ENCODE results near the gene EPN2. TPM values are rescaled to one million over a fixed set of nuclear protein-coding genes. Genes with fewer than 3 reads are reported as not detected.

The EPN2 gene
- total and polyA plus RNA-seq, 7 experiments from 2014 or later, result 3.9 to 11.5 (median 6.4) TPM

DNA sequence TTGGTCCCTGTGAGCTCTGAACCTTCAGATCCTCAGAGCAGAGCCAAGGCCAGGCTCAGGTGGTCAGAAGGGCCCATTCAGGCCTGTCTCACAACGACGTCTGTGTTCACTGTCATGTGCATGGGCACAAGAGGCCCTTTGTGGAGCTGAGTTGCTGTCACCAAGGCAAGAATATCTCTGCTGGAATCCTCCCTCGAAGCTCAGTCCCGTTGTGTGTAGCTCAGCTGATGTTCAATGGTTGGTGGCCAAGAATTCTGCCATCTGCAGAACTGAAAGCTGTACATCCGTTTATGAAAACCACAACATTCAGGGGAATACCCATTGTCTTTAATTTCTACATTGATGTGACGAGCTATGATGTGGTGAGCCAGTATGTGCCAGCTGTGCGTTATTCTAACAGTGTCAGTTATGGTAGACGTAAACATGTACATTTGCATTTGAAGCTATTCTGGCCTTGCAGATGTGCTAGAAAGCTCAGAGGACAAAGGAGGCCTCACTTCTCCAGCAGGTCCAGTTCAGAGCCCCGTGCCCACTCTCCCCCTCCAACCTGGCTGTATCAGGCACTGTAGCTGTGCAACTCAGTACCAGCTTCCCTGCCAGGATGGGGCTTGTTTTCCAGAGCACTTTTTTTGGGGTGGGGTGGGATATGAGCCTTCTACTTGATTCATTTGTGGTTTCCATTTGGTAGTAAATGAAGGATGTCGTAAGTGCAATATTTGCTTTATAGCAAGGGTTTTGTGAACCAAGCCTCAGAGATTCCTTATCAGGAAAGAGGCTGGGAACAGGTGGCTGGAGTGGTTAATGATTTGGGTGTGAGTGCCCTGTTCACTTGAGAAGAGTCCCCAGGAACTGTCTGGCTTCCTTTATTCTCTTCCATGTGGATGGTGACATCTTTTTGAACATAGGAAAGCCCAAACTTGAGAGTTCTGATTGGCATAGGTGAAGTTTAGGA is 69.3 kb downstream of the EPN2 start:
- CTCF ChIA-PET, result interaction anchor here (1.1 kb wide), 1 partner anchor 32 kb away, joined by 3 read pairs; no protein-coding TSS in a partner anchor

DNA sequence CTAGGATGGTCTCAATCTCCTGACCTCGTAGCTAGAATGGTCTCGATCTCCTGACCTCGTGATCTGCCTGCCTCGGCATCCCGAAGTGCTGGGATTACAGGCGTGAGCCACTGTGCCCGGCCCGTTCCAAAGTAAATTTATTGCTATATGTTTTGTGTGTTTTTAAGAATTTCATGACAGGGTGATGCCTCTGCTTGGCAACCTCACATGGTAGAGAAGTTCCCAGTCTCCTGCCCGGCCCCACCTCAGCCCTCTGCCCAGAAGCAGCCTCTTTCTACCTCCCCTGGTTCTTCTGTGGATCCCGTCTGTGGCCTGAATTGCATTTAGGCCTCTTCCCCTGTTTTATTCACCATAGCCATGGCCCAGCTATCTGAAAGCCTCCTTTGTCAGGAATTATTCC is 70.4 kb downstream of the EPN2 start:
- intact Hi-C loops (cut with micrococcal nuclease), result no loop called here
- Mint-ChIP-seq H3K27ac (peak overlapping the region in 1 of 9 donors; percentile 5), H3K4me3 (peak overlapping the region in 4 of 10 donors; percentile 4 to 71 (median 26)), H3K27me3 (peaks cover 23 to 57% (median 43%) of the 10 kb centered on the region in 5 donors), H3K9me3 (no peaks in the 10 kb centered on the region), H3K36me3 (peaks cover 0 to 15% (median 9%) of the 10 kb centered on the region in 5 donors), H3K4me1 (peaks cover 14 to 50% (median 26%) of the 10 kb centered on the region in 7 donors)
- peaks cover 0 to 18% of the 10 kb centered on the region in 2 donors for H3K27me3 ChIP-seq (ENCODE audit: control insufficient read depth in 2 of 2, insufficient read depth in 2 of 2, low read length in 2 of 2)
- POLR2A ChIA-PET, result no interaction called here
- H3K27ac ChIP-seq (ENCODE audit: low read depth, low read length), result no peak overlapping the region
- ATAC-seq (no peak), DNase-seq (no peak)
- H3K4me3 ChIP-seq (ENCODE audit: low read length), result no peak overlapping the region
- no peaks in the 10 kb centered on the region for H3K36me3 ChIP-seq (ENCODE audit: control insufficient read depth in 2 of 3, insufficient read depth in 3 of 3, low read length in 3 of 3)
- no peaks in the 10 kb centered on the region for H3K9me3 ChIP-seq (ENCODE audit: control insufficient read depth in 2 of 3, low read length in 3 of 3)
- H3K4me1 ChIP-seq (ENCODE audit: control insufficient read depth in 2 of 2, insufficient read depth in 2 of 2, low read length in 2 of 2), result peaks cover 15 to 23% of the 10 kb centered on the region in 2 donors
- CTCF ChIA-PET, result no interaction called here

More for the DNA sequence above, 69.3 kb downstream of the EPN2 start:
- H3K27me3 ChIP-seq (ENCODE audit: control insufficient read depth in 2 of 2, insufficient read depth in 2 of 2, low read length in 2 of 2), result peaks cover 0 to 18% of the 10 kb centered on the region in 2 donors
- Mint-ChIP-seq H3K9me3 (no peaks in the 10 kb centered on the region), H3K4me3 (peak overlapping the region in 9 of 10 donors; percentile 34 to 80 (median 57)), H3K4me1 (peaks cover 14 to 42% (median 26%) of the 10 kb centered on the region in 7 donors), H3K36me3 (peaks cover 0 to 7% (median 1%) of the 10 kb centered on the region in 5 donors), H3K27me3 (peaks cover 23 to 58% (median 43%) of the 10 kb centered on the region in 5 donors), H3K27ac (peak overlapping the region in 7 of 9 donors; percentile 9 to 79 (median 63))
- POLR2A ChIA-PET, result interaction anchor here (0.6 to 1.0 kb wide), 3 partner anchors 30 to 282 kb away, joined by 4 to 7 read pairs (median 6); no protein-coding TSS in a partner anchor
- peaks cover 15 to 23% of the 10 kb centered on the region in 2 donors for H3K4me1 ChIP-seq (ENCODE audit: control insufficient read depth in 2 of 2, insufficient read depth in 2 of 2, low read length in 2 of 2)
- intact Hi-C loops (cut with micrococcal nuclease), result loop anchor here in 1 of 2 donors (1.0 kb wide), 1 partner anchor 30 kb away; no protein-coding TSS in a partner anchor
- ATAC-seq (peak; percentile 89), DNase-seq (peak in 8 of 9 donors; percentile 26 to 83 (median 73))
- no peaks in the 10 kb centered on the region for H3K36me3 ChIP-seq (ENCODE audit: control insufficient read depth in 2 of 3, insufficient read depth in 3 of 3, low read length in 3 of 3)
- H3K4me3 ChIP-seq (ENCODE audit: low read length), result no peak overlapping the region
- H3K9me3 ChIP-seq (ENCODE audit: control insufficient read depth in 2 of 3, low read length in 3 of 3), result no peaks in the 10 kb centered on the region
- no peak overlapping the region for H3K27ac ChIP-seq (ENCODE audit: low read depth, low read length)

DNA sequence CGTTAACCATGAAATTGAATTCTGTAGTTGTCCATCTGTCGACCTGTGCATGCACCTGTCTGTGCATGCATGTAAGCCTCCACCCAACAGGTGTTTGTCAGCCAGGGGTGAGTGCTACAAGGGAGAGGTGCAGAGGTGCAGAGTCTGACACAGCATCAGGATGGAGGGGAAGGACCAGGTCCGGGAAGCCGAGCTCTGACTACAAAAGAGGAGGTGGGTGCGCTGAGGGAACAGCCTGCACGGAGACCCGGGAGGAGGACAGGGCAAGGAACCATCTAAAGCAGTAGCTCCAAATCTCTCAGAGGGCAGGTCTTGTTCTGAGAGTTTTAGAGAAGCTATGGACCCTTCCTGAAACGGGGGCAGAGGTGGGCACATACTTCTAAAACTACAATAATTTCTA is 71.2 kb downstream of the EPN2 start:
- no peak overlapping the region for H3K4me3 ChIP-seq (ENCODE audit: low read length)
- Mint-ChIP-seq H3K27ac (no peak overlapping the region), H3K9me3 (no peaks in the 10 kb centered on the region), H3K36me3 (peaks cover 0 to 18% (median 10%) of the 10 kb centered on the region in 5 donors), H3K4me1 (peaks cover 14 to 42% (median 26%) of the 10 kb centered on the region in 7 donors), H3K4me3 (no peak overlapping the region), H3K27me3 (peaks cover 23 to 64% (median 43%) of the 10 kb centered on the region in 5 donors)
- CTCF ChIA-PET, result no interaction called here
- peaks cover 15 to 23% of the 10 kb centered on the region in 2 donors for H3K4me1 ChIP-seq (ENCODE audit: control insufficient read depth in 2 of 2, insufficient read depth in 2 of 2, low read length in 2 of 2)
- H3K36me3 ChIP-seq (ENCODE audit: control insufficient read depth in 2 of 3, insufficient read depth in 3 of 3, low read length in 3 of 3), result no peaks in the 10 kb centered on the region
- POLR2A ChIA-PET, result no interaction called here
- no peaks in the 10 kb centered on the region for H3K9me3 ChIP-seq (ENCODE audit: control insufficient read depth in 2 of 3, low read length in 3 of 3)
- DNase-seq (no peak), ATAC-seq (no peak)
- no peak overlapping the region for H3K27ac ChIP-seq (ENCODE audit: low read depth, low read length)
- intact Hi-C loops (cut with micrococcal nuclease), result no loop called here
- peaks cover 0 to 18% of the 10 kb centered on the region in 2 donors for H3K27me3 ChIP-seq (ENCODE audit: control insufficient read depth in 2 of 2, insufficient read depth in 2 of 2, low read length in 2 of 2)

DNA sequence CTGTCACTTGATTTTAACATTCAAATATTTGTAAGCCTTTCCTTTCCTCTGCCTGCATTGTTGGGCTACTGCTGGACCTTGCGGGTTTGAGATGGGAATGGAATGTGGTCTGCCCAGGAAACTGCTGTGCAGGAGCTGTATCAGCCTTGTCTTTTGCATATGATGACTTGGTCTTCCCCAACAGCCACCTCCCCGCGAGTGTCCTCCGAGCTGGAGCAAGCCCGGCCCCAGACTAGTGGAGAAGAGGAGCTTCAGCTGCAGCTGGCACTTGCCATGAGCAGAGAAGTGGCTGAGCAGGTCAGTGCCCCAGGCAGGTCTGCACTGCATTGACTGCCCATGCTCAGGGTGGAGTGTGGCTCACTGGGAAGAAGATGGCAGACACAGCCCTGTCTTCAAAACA is 72.5 kb downstream of the EPN2 start:
- H3K9me3 Mint-ChIP-seq, result no peaks in the 10 kb centered on the region
- H3K27ac Mint-ChIP-seq, result no peak overlapping the region
- ChIA-PET CTCF (no interaction called here), POLR2A (no interaction called here)
- Histone ChIP-seq H3K4me1 (ENCODE audit: control insufficient read depth in 2 of 2, insufficient read depth in 2 of 2, low read length in 2 of 2) (peaks cover 15 to 23% of the 10 kb centered on the region in 2 donors), H3K9me3 (ENCODE audit: control insufficient read depth in 2 of 3, low read length in 3 of 3) (no peaks in the 10 kb centered on the region), H3K27ac (ENCODE audit: low read depth, low read length) (no peak overlapping the region), H3K4me3 (ENCODE audit: low read length) (no peak overlapping the region), H3K36me3 (ENCODE audit: control insufficient read depth in 2 of 3, insufficient read depth in 3 of 3, low read length in 3 of 3) (no peaks in the 10 kb centered on the region), H3K27me3 (ENCODE audit: control insufficient read depth in 2 of 2, insufficient read depth in 2 of 2, low read length in 2 of 2) (peaks cover 0 to 18% of the 10 kb centered on the region in 2 donors)
- peaks cover 14 to 39% (median 25%) of the 10 kb centered on the region in 7 donors for H3K4me1 Mint-ChIP-seq
- H3K4me3 Mint-ChIP-seq, result no peak overlapping the region
- H3K36me3 Mint-ChIP-seq, result peaks cover 0 to 27% (median 14%) of the 10 kb centered on the region in 5 donors
- intact Hi-C loops (cut with micrococcal nuclease), result no loop called here
- ATAC-seq (no peak), DNase-seq (no peak)
- peaks cover 23 to 63% (median 47%) of the 10 kb centered on the region in 5 donors for H3K27me3 Mint-ChIP-seq

DNA sequence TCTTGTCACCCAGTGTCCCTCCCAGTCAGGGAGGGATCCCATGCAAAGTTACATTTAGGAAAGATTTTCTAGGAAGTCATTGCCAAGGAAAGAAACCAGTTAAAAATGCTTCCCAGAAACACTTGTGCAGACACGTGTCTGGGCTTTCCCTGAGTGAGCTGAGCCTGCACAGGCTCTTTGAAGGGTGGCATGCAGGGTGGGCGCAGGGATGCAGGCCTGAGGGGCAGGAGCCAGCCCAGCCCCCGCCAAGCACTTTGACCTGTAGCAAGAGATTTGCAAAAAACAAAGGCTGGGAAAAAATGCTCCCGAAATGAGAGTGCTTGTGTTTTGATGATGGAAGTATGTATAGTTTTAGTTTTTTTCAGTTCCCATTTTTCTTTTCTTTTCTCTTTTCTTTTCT is 73.0 kb downstream of the EPN2 start:
- CTCF ChIA-PET, result no interaction called here
- Mint-ChIP-seq H3K4me3 (no peak overlapping the region), H3K27me3 (peaks cover 23 to 63% (median 46%) of the 10 kb centered on the region in 5 donors), H3K27ac (no peak overlapping the region), H3K9me3 (no peaks in the 10 kb centered on the region), H3K4me1 (peaks cover 14 to 37% (median 24%) of the 10 kb centered on the region in 7 donors), H3K36me3 (peaks cover 0 to 27% (median 14%) of the 10 kb centered on the region in 5 donors)
- ATAC-seq, result no peak
- intact Hi-C loops (cut with micrococcal nuclease), result no loop called here
- Histone ChIP-seq H3K4me1 (ENCODE audit: control insufficient read depth in 2 of 2, insufficient read depth in 2 of 2, low read length in 2 of 2) (peaks cover 15 to 22% of the 10 kb centered on the region in 2 donors), H3K27me3 (ENCODE audit: control insufficient read depth in 2 of 2, insufficient read depth in 2 of 2, low read length in 2 of 2) (peaks cover 0 to 18% of the 10 kb centered on the region in 2 donors), H3K36me3 (ENCODE audit: control insufficient read depth in 2 of 3, insufficient read depth in 3 of 3, low read length in 3 of 3) (no peaks in the 10 kb centered on the region), H3K27ac (ENCODE audit: low read depth, low read length) (no peak overlapping the region), H3K4me3 (ENCODE audit: low read length) (no peak overlapping the region), H3K9me3 (ENCODE audit: control insufficient read depth in 2 of 3, low read length in 3 of 3) (no peaks in the 10 kb centered on the region)
- POLR2A ChIA-PET, result no interaction called here
- no peak for DNase-seq

DNA sequence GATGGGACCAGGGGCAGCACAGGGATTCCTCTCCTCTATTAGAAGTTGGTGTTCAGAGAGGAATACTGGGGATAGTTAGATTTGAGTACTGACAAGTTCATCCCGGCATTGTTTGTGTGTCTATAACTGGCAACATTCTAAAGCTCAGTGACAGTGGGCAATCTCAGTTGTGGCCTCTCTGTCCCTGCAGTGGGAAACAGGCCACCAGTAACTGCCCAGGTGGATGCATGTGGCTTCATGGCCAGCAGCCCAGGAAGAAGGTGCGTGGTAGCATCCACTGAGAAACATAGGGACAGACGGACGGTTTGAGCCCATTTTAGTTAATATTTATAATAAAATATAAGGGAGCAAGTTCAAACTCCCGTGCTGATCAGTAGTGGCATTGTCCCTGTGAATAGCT is 73.8 kb downstream of the EPN2 start:
- H3K4me3 Mint-ChIP-seq, result no peak overlapping the region

More for the DNA sequence above, 73.8 kb downstream of the EPN2 start:
- ChIA-PET CTCF (no interaction called here), POLR2A (no interaction called here)
- peaks cover 23 to 60% (median 37%) of the 10 kb centered on the region in 5 donors for H3K27me3 Mint-ChIP-seq
- Histone ChIP-seq H3K9me3 (ENCODE audit: control insufficient read depth in 2 of 3, low read length in 3 of 3) (no peaks in the 10 kb centered on the region), H3K27me3 (ENCODE audit: control insufficient read depth in 2 of 2, insufficient read depth in 2 of 2, low read length in 2 of 2) (peaks cover 0 to 18% of the 10 kb centered on the region in 2 donors), H3K4me1 (ENCODE audit: control insufficient read depth in 2 of 2, insufficient read depth in 2 of 2, low read length in 2 of 2) (peaks cover 9 to 13% of the 10 kb centered on the region in 2 donors), H3K27ac (ENCODE audit: low read depth, low read length) (no peak overlapping the region), H3K4me3 (ENCODE audit: low read length) (no peak overlapping the region), H3K36me3 (ENCODE audit: control insufficient read depth in 2 of 3, insufficient read depth in 3 of 3, low read length in 3 of 3) (no peaks in the 10 kb centered on the region)
- H3K36me3 Mint-ChIP-seq, result peaks cover 0 to 31% (median 14%) of the 10 kb centered on the region in 5 donors
- H3K27ac Mint-ChIP-seq, result no peak overlapping the region
- peaks cover 10 to 28% (median 15%) of the 10 kb centered on the region in 7 donors for H3K4me1 Mint-ChIP-seq
- no peaks in the 10 kb centered on the region for H3K9me3 Mint-ChIP-seq
- DNase-seq, result no peak
- no peak for ATAC-seq
- intact Hi-C loops (cut with micrococcal nuclease), result no loop called here

Data from naive thymus-derived CD4-positive, alpha-beta T cell (primary cell).